Cardiac fibroblast (primary cell): ENCODE data around the gene TCP11.

Experiments used
- DNase-seq, 2 donors: peaks; one replicate each; pipeline versions ENCODE4 v3.0.0 to v3.0.0-alpha.2; 2010; ENCODE audit warnings: low read depth in 2 of 2
- H3K4me3 ChIP-seq, 2 donors: replicated peaks in 1 of 2; 1 replicate in 1 of 2; 2 replicates in 1 of 2; pipeline ENCODE4 v1.5.1; 2011; ENCODE audit warnings: low read depth in 2 of 2, low read length in 2 of 2, mild to moderate bottlenecking in 2 of 2, moderate library complexity in 1 of 2
- TF ChIP-seq, protein P1 (sequence below): IDR thresholded peaks from one replicate; pipeline ENCODE4 v1.5.1; 2011; ENCODE audit warnings: low read depth, mild to moderate bottlenecking, low read length, inconsistent platforms

The TCP11 gene

DNA sequence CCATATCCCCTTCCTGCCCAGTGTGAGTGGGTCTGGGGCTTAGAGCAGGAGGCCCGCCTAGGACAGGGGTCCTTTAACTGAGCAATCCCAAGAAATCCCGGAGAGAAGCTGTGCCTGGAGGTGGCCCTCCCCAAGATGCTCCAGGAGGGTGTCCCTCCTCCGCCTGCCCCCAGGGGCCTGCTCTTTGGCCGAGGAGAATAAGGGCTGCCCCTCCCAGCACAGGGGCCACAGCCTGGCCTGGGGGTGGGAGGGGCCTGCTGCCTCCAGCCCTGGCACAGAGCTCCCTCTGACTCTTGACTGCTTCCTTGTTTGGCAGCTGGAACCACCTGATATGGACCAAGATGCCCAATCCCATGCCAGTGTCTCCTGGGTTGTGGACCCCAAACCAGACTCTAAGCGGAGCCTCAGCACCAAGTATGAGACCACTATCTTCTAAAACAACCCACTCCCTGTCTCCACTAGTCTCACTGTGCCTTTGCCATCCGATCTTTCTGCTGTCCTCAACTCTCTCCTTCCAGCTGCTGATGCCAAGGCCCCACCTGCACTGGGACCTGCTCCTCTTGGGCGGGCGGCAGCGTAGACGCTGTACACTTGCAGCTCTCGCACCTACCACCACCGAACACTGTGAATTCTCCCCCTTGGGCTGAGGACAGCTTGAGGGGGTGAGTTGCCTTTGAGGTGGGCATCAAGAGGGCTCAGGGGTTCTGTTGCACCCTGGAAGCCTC, 54.3 kb downstream of the TCP11 start:
- H3K4me3 ChIP-seq = no peak overlapping the region
- TF ChIP-seq, protein P1, sequence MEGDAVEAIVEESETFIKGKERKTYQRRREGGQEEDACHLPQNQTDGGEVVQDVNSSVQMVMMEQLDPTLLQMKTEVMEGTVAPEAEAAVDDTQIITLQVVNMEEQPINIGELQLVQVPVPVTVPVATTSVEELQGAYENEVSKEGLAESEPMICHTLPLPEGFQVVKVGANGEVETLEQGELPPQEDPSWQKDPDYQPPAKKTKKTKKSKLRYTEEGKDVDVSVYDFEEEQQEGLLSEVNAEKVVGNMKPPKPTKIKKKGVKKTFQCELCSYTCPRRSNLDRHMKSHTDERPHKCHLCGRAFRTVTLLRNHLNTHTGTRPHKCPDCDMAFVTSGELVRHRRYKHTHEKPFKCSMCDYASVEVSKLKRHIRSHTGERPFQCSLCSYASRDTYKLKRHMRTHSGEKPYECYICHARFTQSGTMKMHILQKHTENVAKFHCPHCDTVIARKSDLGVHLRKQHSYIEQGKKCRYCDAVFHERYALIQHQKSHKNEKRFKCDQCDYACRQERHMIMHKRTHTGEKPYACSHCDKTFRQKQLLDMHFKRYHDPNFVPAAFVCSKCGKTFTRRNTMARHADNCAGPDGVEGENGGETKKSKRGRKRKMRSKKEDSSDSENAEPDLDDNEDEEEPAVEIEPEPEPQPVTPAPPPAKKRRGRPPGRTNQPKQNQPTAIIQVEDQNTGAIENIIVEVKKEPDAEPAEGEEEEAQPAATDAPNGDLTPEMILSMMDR = no peak
- no peak for DNase-seq

DNA sequence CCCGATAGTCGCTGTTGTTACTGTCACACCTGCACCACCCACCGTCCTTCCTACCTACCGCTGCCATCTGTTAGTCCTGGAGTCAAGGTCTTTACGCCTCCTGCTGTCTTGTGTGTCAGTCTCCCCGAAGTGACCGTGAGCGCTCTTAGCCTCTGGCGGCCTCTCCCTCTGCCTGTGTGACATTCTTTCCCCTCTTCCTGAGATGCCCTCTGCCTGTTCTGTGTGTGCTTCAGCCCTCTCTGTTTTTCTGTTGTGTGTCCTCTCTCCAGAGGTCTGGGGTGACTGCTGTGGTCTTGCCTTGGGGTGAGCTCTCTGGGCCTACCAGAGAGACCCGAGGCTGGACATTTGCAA, 54.9 kb downstream of the TCP11 start:
- TF ChIP-seq, protein P1 = no peak
- H3K4me3 ChIP-seq = no peak overlapping the region
- DNase-seq = no peak

DNA sequence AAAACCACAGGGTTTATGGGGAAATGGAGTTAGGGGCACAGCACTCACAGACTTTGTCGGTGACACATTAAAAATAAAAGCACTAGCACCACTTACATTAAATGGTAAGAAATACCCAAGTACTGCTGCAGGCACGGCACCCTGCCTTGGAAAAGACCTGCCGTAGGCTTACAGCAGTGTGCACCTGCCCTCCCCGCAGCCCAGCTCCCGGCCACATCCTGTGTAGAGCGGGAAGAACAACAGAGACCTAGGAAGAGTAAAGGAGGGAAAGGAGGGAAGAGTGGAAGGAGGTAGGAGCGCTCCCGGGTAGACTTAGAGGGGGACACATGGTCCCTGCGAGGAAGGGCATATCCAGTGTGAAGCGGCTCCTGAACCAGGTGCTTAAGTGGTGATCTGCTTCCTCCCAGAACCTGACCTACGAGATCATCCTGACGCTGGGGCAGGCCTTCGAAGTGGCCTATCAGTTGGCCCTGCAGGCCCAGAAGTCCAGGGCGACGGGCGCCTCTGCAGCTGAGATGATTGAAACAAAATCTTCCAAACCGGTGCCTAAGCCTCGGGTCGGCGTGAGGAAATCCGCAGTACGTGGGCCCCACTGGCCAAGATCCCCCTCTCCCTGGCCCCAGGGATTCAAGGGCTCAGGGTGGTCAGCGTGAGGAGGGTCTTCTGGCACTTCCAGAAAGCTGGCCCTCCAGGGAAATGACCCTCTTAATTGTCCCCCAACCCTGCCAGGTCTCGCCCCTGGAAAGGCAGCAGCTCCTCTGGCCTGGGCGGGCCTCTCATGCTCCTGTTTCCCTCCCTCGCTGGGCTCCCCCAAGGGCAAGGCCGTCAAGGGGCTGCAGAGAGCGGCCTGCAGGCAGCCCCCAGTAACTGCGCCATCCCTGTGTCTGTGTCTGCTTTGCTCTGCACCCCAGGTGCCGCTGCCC, 55.5 kb downstream of the TCP11 start:
- DNase-seq = no peak
- no peak overlapping the region for H3K4me3 ChIP-seq
- TF ChIP-seq, protein P1 = no peak

DNA sequence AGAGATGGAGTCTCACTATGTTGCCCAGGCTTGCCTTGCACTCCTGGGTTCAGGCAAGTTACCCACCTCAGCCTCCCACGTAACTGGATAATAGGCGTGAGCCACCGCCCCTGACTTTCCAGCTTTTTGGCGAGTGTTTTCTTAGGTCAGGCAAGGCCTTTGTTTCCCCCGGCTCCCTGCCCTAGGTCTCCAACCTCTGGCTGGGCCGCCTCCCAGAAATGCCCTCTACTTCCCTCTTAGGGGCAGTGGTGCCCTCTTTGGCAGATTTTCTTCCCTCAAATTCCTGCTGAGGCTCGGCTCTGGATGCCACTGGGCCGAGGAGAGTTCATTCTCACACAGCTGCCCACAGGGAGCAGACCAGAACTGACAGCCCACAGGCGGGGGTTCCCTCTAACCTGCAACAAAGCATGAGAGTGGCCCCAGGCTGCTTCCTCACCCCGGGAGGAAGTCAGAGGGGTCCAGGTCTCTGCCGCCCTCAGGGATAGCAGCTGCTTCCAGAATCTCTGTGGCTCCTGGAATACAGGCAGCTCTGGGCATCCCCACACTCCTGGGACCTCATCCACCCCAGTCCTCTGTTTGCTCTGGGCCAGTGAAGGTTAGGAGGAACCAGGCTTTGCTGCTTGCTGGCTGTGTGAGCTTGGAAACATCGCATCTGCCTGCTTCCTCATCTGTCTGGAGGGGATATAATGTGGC, 56.5 kb downstream of the TCP11 start:
- DNase-seq = no peak
- no peak overlapping the region for H3K4me3 ChIP-seq
- TF ChIP-seq, protein P1 = no peak

DNA sequence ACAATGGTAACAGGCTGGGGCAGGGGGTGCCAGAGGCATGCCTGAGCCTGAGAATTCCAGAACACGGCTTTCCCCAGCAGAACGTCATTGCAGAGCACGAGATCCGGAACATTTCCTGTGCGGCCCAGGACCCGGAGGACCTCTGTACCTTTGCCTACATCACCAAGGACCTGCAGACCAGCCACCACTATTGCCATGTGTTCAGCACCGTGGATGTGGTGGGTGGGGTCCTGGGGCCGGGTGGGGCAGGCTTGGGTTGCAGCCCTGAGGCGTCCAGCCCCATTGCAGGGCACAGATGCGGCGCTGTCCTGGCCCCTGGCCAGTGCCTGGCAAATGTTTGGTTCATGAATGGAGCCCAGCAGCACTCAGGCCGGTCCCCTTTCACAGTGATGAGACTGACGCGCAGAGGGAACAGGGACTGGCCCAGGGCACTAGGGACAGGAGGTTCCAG, 57.1 kb downstream of the TCP11 start:
- DNase-seq = no peak
- TF ChIP-seq, protein P1 = no peak
- no peak overlapping the region for H3K4me3 ChIP-seq

DNA sequence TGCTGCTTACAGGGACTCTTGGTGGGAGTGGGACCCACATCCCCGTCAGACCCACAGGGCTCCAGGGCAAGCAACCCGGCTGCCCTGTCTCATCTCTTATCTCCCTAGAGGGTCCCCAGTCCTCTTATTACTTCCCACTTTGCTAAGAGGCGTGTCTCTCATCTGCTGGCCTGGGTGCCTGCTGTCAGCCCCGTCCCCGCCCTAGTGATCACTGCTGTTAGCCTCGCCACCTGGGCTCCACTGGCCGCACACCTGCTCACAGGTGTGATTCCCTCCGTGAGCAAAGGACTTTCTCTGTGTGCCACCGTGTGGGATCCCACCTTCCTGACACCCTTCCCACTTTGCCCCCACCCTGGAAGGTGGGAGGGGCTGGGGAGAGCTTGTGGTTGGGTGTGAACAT, 57.6 kb downstream of the TCP11 start:
- no peak for DNase-seq
- H3K4me3 ChIP-seq = no peak overlapping the region

More for the DNA sequence above, 57.6 kb downstream of the TCP11 start:
- TF ChIP-seq, protein P1 = no peak
